NCI-H1930 (cell line): ENCODE results near the gene FOXA3.
"Not testable (repeated sequence)": the region's sequence is repeated elsewhere in the genome, so short reads cannot be mapped to it uniquely, and the experiment has no call there.

Experiments
- DNase-seq, 2 experiments: peaks; one replicate each; lab custom pipeline; 2025; lab: John Stamatoyannopoulos, UW

Gene FOXA3

GRCh38 chr19:45828523-45828922 lies 35.6 kb upstream of the FOXA3 start:
- no peak for DNase-seq

GRCh38 chr19:45828945-45829344 lies 35.2 kb upstream of the FOXA3 start:
- no peak for DNase-seq

GRCh38 chr19:45834970-45835369 lies 29.2 kb upstream of the FOXA3 start:
- DNase-seq = no peak

- no peak for DNase-seq
Observed at GRCh38 chr19:45842198-45842597, 21.9 kb upstream of the FOXA3 start.

- no peak for DNase-seq
Observed at GRCh38 chr19:45847663-45848062, 16.5 kb upstream of the FOXA3 start.

GRCh38 chr19:45848922-45849321 lies 15.2 kb upstream of the FOXA3 start:
- no peak for DNase-seq

GRCh38 chr19:45852145-45852750 lies 11.9 kb upstream of the FOXA3 start:
- no peak for DNase-seq

- no peak for DNase-seq
Observed at GRCh38 chr19:45852983-45853382, 11.1 kb upstream of the FOXA3 start.

GRCh38 chr19:45854167-45854778 lies 9.9 kb upstream of the FOXA3 start:
- no peak for DNase-seq

GRCh38 chr19:45860359-45861259 lies 3.5 kb upstream of the FOXA3 start:
- no peak for DNase-seq

- no peak for DNase-seq
Observed at GRCh38 chr19:45862271-45862563, 1.9 kb upstream of the FOXA3 start.

- DNase-seq = peak; percentile 99 to 100
Observed at GRCh38 chr19:45862564-45863334, 1.4 kb upstream of the FOXA3 start, which contains the start of gene SYMPK. Gene SYMPK, minus strand, starts transcription at chr19:45863147. Its CDS starts 8,652 bp downstream, at chr19:45854495.

GRCh38 chr19:45863335-45863839 lies 739 bp upstream of the FOXA3 start:
- DNase-seq = no peak

GRCh38 chr19:45864629-45865082 lies 530 bp downstream of the FOXA3 start:
- no peak for DNase-seq

GRCh38 chr19:45865269-45865948 lies 1.3 kb downstream of the FOXA3 start:
- no peak for DNase-seq

GRCh38 chr19:45866400-45867176 lies 2.5 kb downstream of the FOXA3 start:
- DNase-seq = no peak

GRCh38 chr19:45867241-45867640 lies 3.1 kb downstream of the FOXA3 start:
- DNase-seq = not testable (repeated sequence)

- no peak for DNase-seq
Observed at GRCh38 chr19:45870798-45871197, 6.7 kb downstream of the FOXA3 start.

GRCh38 chr19:45872095-45872919 lies 8.2 kb downstream of the FOXA3 start:
- DNase-seq = no peak
